Loucy (cell line): Measurements from ENCODE around the gene DNAI1.

Experiments used
- H2AFZ ChIP-seq: fragments of 200-600 bp; sonication (generic); 2 replicates; pipeline ENCODE4 v1.6.0; 2016; ENCODE audit warnings: antibody characterized with exemption, mild to moderate bottlenecking, low read length, moderate library complexity
- H3F3A ChIP-seq: fragments of 200-600 bp; 2 replicates; pipeline ENCODE4 v1.6.0; 2016; ENCODE audit warnings: antibody characterized with exemption, low read depth, mild to moderate bottlenecking
- H3K27me3 ChIP-seq: fragments of 200-600 bp; sonication (generic); 2 replicates; pipeline ENCODE4 v1.6.1; 2014; ENCODE audit warnings: low read length, mild to moderate bottlenecking; ENCODE audit not compliant: insufficient read depth, poor library complexity, severe bottlenecking
- H3K36me3 ChIP-seq: fragments of 200-600 bp; sonication (generic); 2 replicates; pipeline ENCODE4 v1.6.1; 2016; ENCODE audit warnings: low read length; ENCODE audit not compliant: insufficient read depth
- H3K4me1 ChIP-seq: fragments of 200-600 bp; sonication (generic); 2 replicates; pipeline ENCODE4 v1.5.1; 2014; ENCODE audit warnings: low read length, mild to moderate bottlenecking; ENCODE audit not compliant: insufficient read depth, poor library complexity, severe bottlenecking
- H3K4me2 ChIP-seq: fragments of 200-600 bp; sonication (generic); 2 replicates; pipeline ENCODE4 v1.6.0; 2014; ENCODE audit warnings: antibody characterized with exemption, low read length, low read depth, mild to moderate bottlenecking; ENCODE audit not compliant: poor library complexity, severe bottlenecking
- H3K4me3 ChIP-seq: fragments of 200-600 bp; sonication (generic); 2 replicates; pipeline ENCODE4 v1.5.1; 2014; ENCODE audit warnings: low read length, mild to moderate bottlenecking, mixed read lengths; ENCODE audit not compliant: poor library complexity, severe bottlenecking
- H3K79me2 ChIP-seq: fragments of 200-600 bp; sonication (generic); 2 replicates; pipeline ENCODE4 v1.6.1; 2014; ENCODE audit warnings: low read length; ENCODE audit not compliant: insufficient read depth
- H3K9ac ChIP-seq: fragments of 200-600 bp; sonication (generic); 2 replicates; pipeline ENCODE4 v1.6.0; 2014; ENCODE audit warnings: mild to moderate bottlenecking, low read depth, low read length, moderate library complexity; ENCODE audit not compliant: poor library complexity, severe bottlenecking
- H3K9me2 ChIP-seq: fragments of 200-600 bp; sonication (generic); replicated peaks from 2 replicates; pipeline ENCODE4 v1.6.1; 2016; ENCODE audit warnings: low read depth, low read length, mixed read lengths
- H3K9me3 ChIP-seq: fragments of 200-600 bp; sonication (generic); 2 replicates; pipeline ENCODE4 v1.6.1; 2014; ENCODE audit warnings: mild to moderate bottlenecking, antibody characterized with exemption, low read length, low read depth; ENCODE audit not compliant: insufficient read depth
- H4K20me1 ChIP-seq: fragments of 200-600 bp; sonication (generic); 2 replicates; pipeline ENCODE4 v1.6.0; 2014; ENCODE audit warnings: antibody characterized with exemption, low read length, mild to moderate bottlenecking; ENCODE audit not compliant: insufficient read depth, poor library complexity, severe bottlenecking
- CTCF ChIP-seq: fragments of 200-600 bp; sonication (generic); conservative IDR thresholded peaks from 2 replicates; pipeline ENCODE4 v1.5.1; 2014; ENCODE audit warnings: mild to moderate bottlenecking, antibody characterized with exemption, low read length
- EZH2phosphoT487 ChIP-seq: fragments of 200-600 bp; IDR thresholded peaks from 2 replicates; pipeline ENCODE4 v1.6.1; 2018; ENCODE audit warnings: antibody characterized with exemption, mild to moderate bottlenecking, moderate library complexity, borderline replicate concordance

The DNAI1 gene

GRCh38 chr9:34450644-34451043 is 8.0 kb upstream of the DNAI1 start:
- Histone ChIP-seq H3K36me3 (no peaks in the 10 kb centered on the region), H3K4me1 (peaks cover 7% of the 10 kb centered on the region), H3K9ac (no peak overlapping the region), H3K9me2 (no peaks in the 10 kb centered on the region), H3K79me2 (no peaks in the 10 kb centered on the region), H4K20me1 (no peaks in the 10 kb centered on the region), H3K4me2 (no peak overlapping the region), H3K27me3 (no peaks in the 10 kb centered on the region), H3K9me3 (no peaks in the 10 kb centered on the region), H3K4me3 (no peak overlapping the region), H2AFZ (no peak overlapping the region), H3F3A (no peaks in the 10 kb centered on the region)
- no peak for TF ChIP-seq CTCF
- no peak for TF ChIP-seq EZH2phosphoT487

- Histone ChIP-seq H2AFZ (no peak overlapping the region), H4K20me1 (no peaks in the 10 kb centered on the region)
- no peak for TF ChIP-seq EZH2phosphoT487
- TF ChIP-seq CTCF: no peak
Observed at GRCh38 chr9:34451135-34451534, 7.5 kb upstream of the DNAI1 start.

DNA sequence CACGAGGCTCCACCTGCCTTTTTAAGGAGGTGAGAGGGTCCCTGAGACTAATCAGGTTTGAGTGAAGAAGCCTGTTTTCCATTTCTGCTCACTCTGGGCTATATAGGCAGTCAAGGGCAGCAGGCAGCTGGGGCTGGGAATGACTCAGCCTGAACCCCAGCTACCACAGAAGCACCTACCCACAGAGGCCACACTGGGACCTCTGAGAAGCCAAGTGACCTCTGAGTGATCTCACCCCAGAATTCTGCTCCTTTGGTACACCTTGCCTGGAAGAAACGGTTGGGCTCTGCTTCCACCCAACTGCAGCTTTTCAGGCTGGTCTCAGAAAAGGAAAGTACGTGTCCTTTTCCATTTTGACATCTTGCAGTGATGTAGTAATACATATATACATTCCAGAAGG is 7.1 kb upstream of the DNAI1 start:
- Histone ChIP-seq H3K27me3 (no peaks in the 10 kb centered on the region), H4K20me1 (no peaks in the 10 kb centered on the region), H3K4me3 (no peak overlapping the region), H3F3A (0 out of 2 replicates have a peak, but pooled peaks cover 4% of the 10 kb centered on the region), H3K9me3 (no peaks in the 10 kb centered on the region), H3K4me1 (peaks cover 16% of the 10 kb centered on the region), H3K36me3 (no peaks in the 10 kb centered on the region), H3K9me2 (no peaks in the 10 kb centered on the region), H3K79me2 (no peaks in the 10 kb centered on the region), H2AFZ (no peak overlapping the region), H3K4me2 (no peak overlapping the region), H3K9ac (no peak overlapping the region)
- TF ChIP-seq EZH2phosphoT487 (no peak), CTCF (no peak)

More at GRCh38 chr9:34451135-34451534, 7.5 kb upstream of the DNAI1 start:
- H3K36me3 ChIP-seq: no peaks in the 10 kb centered on the region
- H3K79me2 ChIP-seq: no peaks in the 10 kb centered on the region
- H3K4me3 ChIP-seq: no peak overlapping the region
- no peaks in the 10 kb centered on the region for H3K9me2 ChIP-seq
- H3K9me3 ChIP-seq: no peaks in the 10 kb centered on the region
- H3F3A ChIP-seq: no peaks in the 10 kb centered on the region
- H3K27me3 ChIP-seq: no peaks in the 10 kb centered on the region
- peaks cover 12% of the 10 kb centered on the region for H3K4me1 ChIP-seq
- no peak overlapping the region for H3K9ac ChIP-seq
- no peak overlapping the region for H3K4me2 ChIP-seq
